Right lobe of liver (tissue), 6 donors: ENCODE measurements around the gene TJP3. TPM values are rescaled to one million over a fixed set of nuclear protein-coding genes. Genes with fewer than 3 reads are reported as not detected.

Experiments
- ATAC-seq, 4 donors: fragments of 200-7000 bp; cut with Tn5 transposase; one replicate each; pipeline ENCODE4 v1.9.1; 2020; ENCODE audit warnings: mild to moderate bottlenecking in 4 of 4, moderate library complexity in 4 of 4
- DNase-seq, 3 donors: peaks; one replicate each; pipeline ENCODE4 v3.0.0-alpha.2; 2020
- H3K27ac ChIP-seq, 3 donors: fragments of 200-600 bp; one replicate each; pipeline ENCODE4 v1.8.0; 2022
- H3K27me3 ChIP-seq, 2 donors: fragments of 200-600 bp; one replicate each; pipeline ENCODE4 v1.8.0; 2022
- H3K36me3 ChIP-seq, 4 donors: fragments of 200-600 bp; sonication (generic) in 1 of 4; one replicate each; pipeline versions ENCODE4 v1.5.1 to v1.8.0; 2017 to 2022; ENCODE audit warnings: control low read depth in 1 of 4
- H3K4me1 ChIP-seq, 4 donors: fragments of 200-600 bp; sonication (generic) in 1 of 4; one replicate each; pipeline versions ENCODE4 v1.5.1 to v1.8.0; 2017 to 2022; ENCODE audit warnings: control low read depth in 1 of 4
- H3K4me3 ChIP-seq, 3 donors: fragments of 200-600 bp; one replicate each; pipeline ENCODE4 v1.8.0; 2022
- H3K9me3 ChIP-seq, 4 donors: fragments of 200-600 bp; sonication (generic) in 1 of 4; one replicate each; pipeline versions ENCODE4 v1.5.1 to v1.8.0; 2017 to 2022; ENCODE audit warnings: control low read depth in 1 of 4
- POLR2A ChIP-seq: fragments of 450-650 bp; IDR thresholded peaks from one replicate; pipeline ENCODE4 v1.6.1; 2017; ENCODE audit warnings: antibody characterized with exemption, mild to moderate bottlenecking
- WGBS: methylation state at CpG from one replicate; pipeline ENCODE4 v1.1.6; 2018; ENCODE audit warnings: low coverage, low lambda C conversion rate; ENCODE audit not compliant: insufficient coverage; ENCODE audit errors: missing lambda C conversion rate; 5-methylcytosine and 5-hydroxymethylcytosine counted together
- intact Hi-C, 2 donors: fragments of 100-400 bp; cut with DNase I; formaldehyde crosslinking; loops; one replicate each; pipeline versions ENCODE4 v1.11.2 to v1.14.1; 2022
- total RNA-seq, 6 experiments: library from RNA; depleted of rRNA in 2 of 6; stranded (reverse); fragments of >200 nt in 2 of 6; fragmentation: NEBNext Ultra II Directional in 3 of 6; extraction: Animal tissue kit (Norgen Biotek cat#: 25700) in 3 of 6; gene quantifications; one replicate each; pipeline versions ENCODE4 v1.1.0 to v1.2.4, GENCODE V29; 2016 to 2023
- TF ChIP-seq, protein P1 (sequence below), 4 donors: fragments of 200-600 bp in 3 of 4; fragments of 450-650 bp in 1 of 4; IDR thresholded peaks; one replicate each; pipeline versions ENCODE4 v1.5.1 to v1.8.0; 2016 to 2022; ENCODE audit warnings: antibody characterized with exemption in 4 of 4, mild to moderate bottlenecking in 2 of 4
- donor health status: DM: no; HTN: yes; CAD: no.
- donor health status: DM: no; HTN: no; CAD: no.
- donor health status: DM: no; HTN: no; CAD: no.
- donor health status: DM: no; HTN: yes; CAD: no.
- donor health status: DM: no; HTN: yes; CAD: no.

Gene TJP3
- total RNA-seq, 6 experiments from 2014 or later, result 7.9 to 27.0 (median 16.5) TPM

DNA sequence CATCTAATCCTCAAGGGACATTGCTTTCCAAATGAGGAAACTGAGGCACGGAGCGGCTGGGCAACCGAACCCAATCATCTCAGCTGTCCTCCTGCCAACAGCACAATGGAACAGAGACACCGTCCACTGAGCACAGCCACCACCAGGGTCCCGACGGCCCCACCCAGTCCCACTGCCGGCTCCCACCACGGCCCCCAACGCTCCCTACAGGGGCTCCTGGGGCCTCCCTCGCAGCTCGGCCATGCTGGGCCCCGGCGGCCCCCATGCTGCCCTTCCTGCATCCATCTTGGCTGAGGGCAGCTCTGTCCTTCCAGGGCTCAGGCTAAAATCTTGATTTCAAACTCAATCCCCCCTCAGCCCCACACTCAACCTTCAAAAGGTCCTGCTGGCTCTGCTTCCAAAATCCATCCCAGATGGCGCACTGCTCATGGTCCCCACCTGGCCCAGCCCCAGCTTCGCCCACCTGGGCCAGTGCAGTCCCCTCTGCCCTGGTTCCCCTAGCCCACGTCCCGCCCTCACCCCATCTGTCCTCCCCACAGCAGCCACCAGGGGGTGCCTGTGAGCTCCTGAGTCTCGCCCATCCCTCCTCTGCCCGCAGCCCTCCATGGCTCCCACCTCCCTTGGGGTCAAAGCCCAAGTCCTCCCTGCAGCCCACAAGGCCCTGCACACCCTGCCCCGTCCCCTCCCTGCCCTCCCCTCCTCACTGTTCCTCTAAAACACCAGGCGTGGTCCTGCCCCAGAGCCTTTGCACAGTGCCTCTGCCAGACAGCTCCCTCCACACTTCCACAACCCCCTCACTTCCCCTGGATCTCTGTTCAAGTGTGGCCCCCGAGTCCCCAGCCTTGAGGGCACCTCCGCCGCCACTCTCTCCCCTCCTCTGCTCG lies 15.8 kb upstream of the TJP3 start:
- H3K27ac ChIP-seq, result no peak overlapping the region
- peak in 3 of 4 donors; percentile 23 to 47 (median 23) for ATAC-seq
- no peak for DNase-seq
- no peaks in the 10 kb centered on the region for H3K27me3 ChIP-seq
- TF ChIP-seq POLR2A, result no peak
- TF ChIP-seq, protein P1, sequence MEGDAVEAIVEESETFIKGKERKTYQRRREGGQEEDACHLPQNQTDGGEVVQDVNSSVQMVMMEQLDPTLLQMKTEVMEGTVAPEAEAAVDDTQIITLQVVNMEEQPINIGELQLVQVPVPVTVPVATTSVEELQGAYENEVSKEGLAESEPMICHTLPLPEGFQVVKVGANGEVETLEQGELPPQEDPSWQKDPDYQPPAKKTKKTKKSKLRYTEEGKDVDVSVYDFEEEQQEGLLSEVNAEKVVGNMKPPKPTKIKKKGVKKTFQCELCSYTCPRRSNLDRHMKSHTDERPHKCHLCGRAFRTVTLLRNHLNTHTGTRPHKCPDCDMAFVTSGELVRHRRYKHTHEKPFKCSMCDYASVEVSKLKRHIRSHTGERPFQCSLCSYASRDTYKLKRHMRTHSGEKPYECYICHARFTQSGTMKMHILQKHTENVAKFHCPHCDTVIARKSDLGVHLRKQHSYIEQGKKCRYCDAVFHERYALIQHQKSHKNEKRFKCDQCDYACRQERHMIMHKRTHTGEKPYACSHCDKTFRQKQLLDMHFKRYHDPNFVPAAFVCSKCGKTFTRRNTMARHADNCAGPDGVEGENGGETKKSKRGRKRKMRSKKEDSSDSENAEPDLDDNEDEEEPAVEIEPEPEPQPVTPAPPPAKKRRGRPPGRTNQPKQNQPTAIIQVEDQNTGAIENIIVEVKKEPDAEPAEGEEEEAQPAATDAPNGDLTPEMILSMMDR (IDR thresholded peaks at IDR 0.05), result peak; percentile 28 to 45 (median 38)
- H3K4me1 ChIP-seq, result peaks cover 0 to 10% (median 0%) of the 10 kb centered on the region in 4 donors
- no peaks in the 10 kb centered on the region for H3K36me3 ChIP-seq
- H3K9me3 ChIP-seq, result no peaks in the 10 kb centered on the region
- WGBS, result 86% methylated on average over 7 of the region's 25 CpGs
- intact Hi-C loops, result no loop called here
- H3K4me3 ChIP-seq, result no peak overlapping the region

DNA sequence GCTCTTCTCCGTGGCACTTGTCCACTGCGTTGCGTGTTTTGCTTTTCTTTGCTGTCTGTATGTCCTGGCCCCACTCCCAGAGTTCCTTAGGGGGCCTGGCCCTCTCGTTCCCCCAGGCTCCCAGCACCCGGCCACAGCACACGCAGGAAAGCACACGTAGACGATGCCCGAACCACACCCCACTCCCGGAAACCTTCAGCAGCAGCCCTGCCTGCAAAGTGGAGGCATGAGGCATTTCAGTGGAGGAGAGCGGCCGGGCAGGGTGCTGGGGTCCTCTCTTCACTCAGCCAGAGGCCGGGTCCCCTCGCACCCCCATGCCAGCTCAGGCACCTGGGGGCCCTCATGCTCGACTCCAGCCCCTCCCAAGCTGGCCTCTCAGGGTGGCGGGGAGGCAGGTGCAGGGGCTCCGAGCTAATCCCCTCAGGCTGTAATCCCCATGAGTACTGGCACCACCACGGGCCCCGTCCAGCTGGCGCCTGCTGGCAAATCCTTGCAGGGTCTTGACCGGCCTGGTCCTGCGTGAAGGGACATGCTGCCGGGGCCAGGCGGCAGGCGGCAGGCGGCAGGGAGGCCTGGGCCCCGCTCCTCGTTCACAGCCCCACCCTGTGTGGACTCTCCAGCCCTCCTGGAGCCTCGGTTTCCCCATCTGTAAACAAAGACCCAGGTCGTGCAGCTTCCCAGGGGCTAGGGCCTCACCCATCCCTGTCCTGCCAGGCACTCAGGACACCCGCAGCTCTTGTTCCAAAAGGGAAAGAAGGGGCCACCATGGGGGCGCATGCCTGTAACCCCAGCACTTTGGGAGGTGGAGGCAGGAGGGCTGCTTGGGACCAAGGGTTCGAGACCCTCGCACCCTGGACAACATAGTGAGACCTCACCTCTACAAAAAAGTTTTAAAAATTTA lies 14.9 kb upstream of the TJP3 start:
- H3K4me1 ChIP-seq, result peaks cover 0 to under 1% (median 0%) of the 10 kb centered on the region in 4 donors
- DNase-seq, result no peak
- TF ChIP-seq, protein P1 (IDR thresholded peaks at IDR 0.05), result no peak
- no peak for TF ChIP-seq POLR2A
- no peaks in the 10 kb centered on the region for H3K9me3 ChIP-seq
- intact Hi-C loops, result no loop called here
- H3K36me3 ChIP-seq, result no peaks in the 10 kb centered on the region
- no peak for ATAC-seq
- no peak overlapping the region for H3K4me3 ChIP-seq
- no peak overlapping the region for H3K27ac ChIP-seq
- WGBS, result 84% methylated on average over 11 of the region's 34 CpGs
- no peaks in the 10 kb centered on the region for H3K27me3 ChIP-seq

DNA sequence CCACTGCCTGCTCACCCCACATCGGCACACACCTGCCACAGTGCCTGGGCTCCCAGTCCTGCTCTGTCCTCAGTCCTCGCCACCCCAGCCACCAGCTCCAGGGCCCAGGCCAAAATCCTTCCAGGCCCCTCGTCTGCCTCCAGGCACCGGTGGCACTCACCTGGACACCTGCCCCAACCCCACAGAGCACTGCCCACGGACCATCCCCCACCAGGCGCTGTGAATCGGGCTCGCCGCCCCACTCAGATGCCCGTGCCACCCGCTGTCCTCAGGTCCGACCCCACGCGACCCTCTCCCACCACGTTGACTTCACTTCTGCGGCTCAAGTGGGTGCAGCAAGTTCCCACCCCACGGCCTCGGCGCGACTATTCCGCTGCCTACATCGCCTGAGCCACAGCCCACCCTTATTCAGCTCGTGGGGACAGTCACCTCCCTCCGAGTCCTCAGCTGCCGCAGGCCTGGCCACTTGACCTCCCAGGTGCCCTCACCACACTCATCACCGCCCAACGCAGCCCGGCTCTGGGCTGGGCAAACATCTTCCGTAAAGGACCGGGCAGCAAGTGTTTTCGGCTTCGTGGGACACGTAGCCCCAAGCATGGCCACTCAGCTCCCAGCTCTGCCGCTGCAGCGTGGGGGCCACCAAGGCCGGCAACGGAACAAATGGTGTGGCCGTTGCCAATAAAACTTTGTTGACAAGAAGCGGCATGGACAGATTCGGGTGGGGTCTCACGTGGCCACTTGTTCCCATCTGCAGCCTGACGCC lies 13.6 kb upstream of the TJP3 start:
- WGBS, result 89% methylated on average over 23 of the region's 42 CpGs
- intact Hi-C loops, result no loop called here
- no peak for DNase-seq

More for the DNA sequence above, 13.6 kb upstream of the TJP3 start:
- H3K27ac ChIP-seq, result no peak overlapping the region
- TF ChIP-seq, protein P1 (IDR thresholded peaks at IDR 0.05), result no peak
- no peak for TF ChIP-seq POLR2A
- H3K27me3 ChIP-seq, result no peaks in the 10 kb centered on the region
- H3K4me1 ChIP-seq, result no peaks in the 10 kb centered on the region
- no peaks in the 10 kb centered on the region for H3K36me3 ChIP-seq
- no peak for ATAC-seq
- no peak overlapping the region for H3K4me3 ChIP-seq
- H3K9me3 ChIP-seq, result no peaks in the 10 kb centered on the region
